DMS114 treated with DMSO at 0.1 percent for 48 hours (cell line): ENCODE data around the gene ROBO1.
"Not testable (repeated sequence)": the region's sequence is repeated elsewhere in the genome, so short reads cannot be mapped to it uniquely, and the experiment has no call there.

ENCODE experiments used
- DNase-seq: peaks from one replicate; lab custom pipeline; 2025; ENCODE audit not compliant: unreplicated experiment; lab: John Stamatoyannopoulos, UW

The ROBO1 gene

DNA sequence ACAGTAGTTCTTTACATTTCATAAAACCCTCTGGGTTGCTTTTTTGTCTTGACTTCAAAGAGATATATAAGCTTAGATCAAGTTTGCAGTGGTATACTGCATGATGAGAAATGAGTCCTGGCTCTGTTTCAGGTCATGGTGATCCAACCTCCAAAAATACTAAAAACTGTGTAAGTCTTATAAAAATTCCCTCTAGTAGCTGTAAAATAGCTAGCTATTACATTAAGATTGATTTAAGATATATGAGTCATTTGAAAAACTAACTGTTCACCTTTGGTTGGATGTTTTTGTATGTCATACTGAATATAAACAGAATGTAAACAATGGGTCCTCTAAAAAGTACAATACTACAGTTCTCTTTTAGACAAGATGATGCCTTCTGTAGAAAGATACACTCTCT is 879.2 kb downstream of the ROBO1 start:
- DNase-seq, result no peak

DNA sequence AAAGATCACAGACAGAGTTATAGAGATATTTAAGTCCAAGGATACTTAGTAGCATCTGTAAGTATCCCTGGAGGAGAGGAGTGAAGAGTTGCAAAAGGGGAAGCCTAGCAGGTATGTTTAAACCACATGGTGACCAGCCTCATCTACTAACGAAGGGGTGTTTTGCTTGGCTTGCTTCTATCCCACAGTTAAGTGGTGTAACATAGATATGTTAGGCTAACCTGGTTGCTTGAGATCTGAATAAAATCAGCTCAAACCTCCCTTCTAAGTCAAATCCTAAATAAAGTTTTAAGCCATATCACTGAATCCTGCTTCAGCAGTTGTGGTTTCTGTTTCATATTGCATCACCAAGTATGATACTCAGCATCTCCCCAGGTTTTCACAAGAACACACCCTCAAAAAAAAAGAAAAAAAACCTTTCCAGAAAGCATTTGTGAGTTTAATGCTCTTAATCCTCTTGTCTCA is 880.2 kb downstream of the ROBO1 start:
- DNase-seq, result no peak

DNA sequence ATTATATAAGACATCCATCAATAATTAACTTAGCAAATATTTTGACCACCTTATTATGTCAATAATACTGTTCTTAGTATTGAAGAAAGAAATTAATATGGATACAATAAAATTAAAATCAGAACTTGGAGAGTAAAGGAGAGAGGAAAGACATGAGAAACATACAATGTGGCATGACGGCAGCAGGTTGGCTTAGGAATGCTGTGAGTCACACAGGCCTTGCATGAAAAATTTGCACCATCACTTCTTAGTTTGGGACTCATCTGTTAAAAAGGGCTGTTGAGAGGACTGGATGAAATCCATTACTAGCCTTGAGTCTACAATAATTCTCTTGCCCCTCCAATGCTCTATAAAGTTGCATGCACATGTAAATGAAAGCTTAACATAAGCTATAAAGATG is 880.8 kb downstream of the ROBO1 start:
- DNase-seq, result no peak

- DNase-seq, result not testable (repeated sequence)
Observed at GRCh38 chr3:78884567-78884966, 883.2 kb downstream of the ROBO1 start.

DNA sequence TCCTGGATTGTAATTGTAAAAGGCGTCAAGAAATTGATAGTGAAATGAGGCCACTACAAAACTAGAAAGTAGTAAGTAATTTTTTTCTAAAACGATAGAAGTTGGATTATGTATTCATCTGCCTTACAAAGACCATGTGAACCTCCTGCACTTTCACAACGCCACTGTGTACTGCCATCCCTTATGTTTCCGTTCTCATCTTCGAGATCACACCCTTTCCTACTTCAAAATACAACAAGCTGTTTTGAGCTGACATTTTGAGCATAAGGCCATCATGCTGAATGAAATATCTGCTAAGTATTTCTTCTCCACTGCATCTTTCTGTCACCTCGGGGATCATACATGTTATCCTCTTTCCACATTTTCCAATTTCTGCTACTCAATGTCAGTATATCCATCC is 885.5 kb downstream of the ROBO1 start:
- no peak for DNase-seq

DNA sequence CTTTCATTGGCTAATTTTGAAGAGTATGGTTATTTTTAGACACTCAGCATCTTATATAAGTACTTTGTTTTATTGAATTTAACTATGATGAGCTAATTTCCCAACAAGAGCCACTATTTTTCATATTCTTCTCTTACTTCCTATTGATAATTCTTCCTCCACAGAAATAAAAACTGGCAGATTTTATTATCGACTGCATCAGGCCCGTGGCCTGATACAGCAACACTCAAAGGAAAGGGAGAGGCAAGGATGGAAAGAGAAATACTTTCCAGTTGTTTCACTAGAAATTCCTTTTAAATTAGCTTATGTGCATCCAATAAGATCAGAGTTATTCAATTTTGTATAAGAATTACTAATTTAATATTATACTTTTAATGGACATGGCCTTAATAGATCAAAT is 886.3 kb downstream of the ROBO1 start:
- no peak for DNase-seq

- DNase-seq, result no peak
Observed at GRCh38 chr3:78880603-78881461, 887.0 kb downstream of the ROBO1 start.

DNA sequence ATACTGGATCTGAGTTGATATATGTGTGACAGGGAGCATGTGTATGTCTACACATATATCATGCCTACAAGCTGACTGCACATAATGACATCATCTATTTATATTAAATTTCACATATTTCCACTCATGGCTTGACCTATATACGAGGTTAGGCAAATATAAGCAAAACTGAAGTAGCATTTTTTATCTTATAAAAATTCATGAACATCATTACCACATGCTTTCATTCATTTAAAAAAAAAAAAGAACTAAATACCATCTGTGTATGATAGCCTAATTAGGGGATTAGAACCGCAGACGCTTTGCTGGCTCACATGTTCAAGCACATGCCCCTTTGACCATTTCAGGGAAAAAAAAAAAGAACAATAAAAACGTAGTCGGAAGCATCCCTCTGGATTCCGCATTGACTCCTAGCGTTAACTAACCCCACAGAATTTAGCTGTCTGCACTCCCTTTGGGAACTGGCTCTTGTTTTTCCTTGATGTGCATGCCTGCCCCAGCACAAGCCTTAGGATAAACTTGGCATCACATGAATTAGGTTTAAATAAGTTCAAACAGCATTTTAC is 888.4 kb downstream of the ROBO1 start:
- DNase-seq, result no peak

DNA sequence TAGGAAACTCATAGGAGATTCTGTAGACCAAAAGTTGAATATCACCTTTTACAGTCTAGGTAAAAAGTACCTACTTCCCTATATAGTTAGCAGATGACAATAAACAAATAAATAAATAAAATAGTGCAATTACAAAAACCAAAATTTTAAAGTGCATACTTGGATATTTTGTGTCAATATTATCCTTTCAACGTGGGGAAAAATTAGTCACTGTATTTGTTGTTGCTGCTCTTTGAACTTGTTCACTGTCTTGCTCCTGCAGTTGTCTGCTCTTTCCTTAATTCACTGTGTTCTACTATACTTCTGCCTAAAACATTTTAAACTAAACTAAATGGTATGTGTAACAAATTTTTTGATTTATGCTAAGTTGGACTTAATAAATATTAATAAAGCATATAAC is 889.0 kb downstream of the ROBO1 start:
- no peak for DNase-seq

- DNase-seq, result no peak
Observed at GRCh38 chr3:78878011-78878410, 889.8 kb downstream of the ROBO1 start.

DNA sequence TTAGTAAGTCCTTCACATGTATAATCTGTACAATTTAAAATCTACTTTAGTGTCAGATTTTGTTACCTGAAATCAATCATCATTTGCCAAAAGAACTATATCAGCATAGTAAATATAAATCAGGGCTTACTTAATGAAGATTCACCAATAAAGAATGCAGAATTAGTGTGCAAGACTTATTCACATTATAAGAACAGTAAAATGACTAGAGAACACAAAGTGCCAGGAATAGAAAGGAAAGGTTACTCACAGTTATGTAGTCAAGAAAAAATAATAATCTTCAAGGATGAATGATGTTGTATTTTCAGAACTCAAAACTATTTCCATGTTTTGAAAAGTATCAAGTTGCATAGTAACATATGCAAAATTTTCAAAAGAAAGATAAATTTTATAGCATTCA is 891.9 kb downstream of the ROBO1 start:
- no peak for DNase-seq

GRCh38 chr3:78875436-78875835 is 892.4 kb downstream of the ROBO1 start:
- no peak for DNase-seq

DNA sequence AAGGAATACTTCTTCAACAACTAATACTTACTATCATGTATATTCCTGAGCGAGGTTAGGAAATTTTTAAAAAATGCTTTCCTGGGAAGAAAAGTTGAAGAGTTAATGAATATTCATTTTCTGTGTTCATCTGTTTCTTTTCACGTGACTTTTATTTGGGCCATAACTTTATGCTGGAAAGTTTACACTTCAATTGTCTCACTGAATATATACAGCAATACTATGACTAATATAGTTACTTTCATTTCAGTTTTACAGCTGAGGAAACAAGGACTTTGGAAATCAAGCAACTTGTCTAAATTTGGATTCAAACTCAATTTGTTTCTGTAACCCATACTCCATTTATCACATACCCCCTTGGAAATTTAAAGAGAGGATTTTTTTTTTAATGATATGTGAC is 894.2 kb downstream of the ROBO1 start:
- no peak for DNase-seq

DNA sequence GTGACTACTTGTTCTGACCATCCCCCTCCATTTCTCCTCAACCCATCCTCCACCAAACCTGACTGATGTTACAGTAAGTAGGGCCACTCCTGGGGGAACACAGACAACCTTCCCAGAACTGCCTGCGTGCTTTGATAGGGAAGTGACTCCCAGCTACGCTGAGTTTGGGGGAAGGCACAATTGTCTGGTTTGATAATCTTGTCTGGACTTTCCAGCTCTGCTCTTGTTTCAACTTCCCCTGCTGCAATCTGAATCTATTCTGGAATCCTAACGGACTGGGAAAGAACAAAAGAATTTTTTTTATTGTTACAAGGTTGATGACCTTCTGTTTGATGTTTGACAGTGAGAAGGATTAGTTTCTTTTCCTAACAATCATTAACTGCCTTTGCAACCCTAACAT is 895.6 kb downstream of the ROBO1 start:
- no peak for DNase-seq

GRCh38 chr3:78871048-78871447 is 896.8 kb downstream of the ROBO1 start:
- DNase-seq, result no peak

GRCh38 chr3:78870484-78870883 is 897.3 kb downstream of the ROBO1 start:
- no peak for DNase-seq

DNA sequence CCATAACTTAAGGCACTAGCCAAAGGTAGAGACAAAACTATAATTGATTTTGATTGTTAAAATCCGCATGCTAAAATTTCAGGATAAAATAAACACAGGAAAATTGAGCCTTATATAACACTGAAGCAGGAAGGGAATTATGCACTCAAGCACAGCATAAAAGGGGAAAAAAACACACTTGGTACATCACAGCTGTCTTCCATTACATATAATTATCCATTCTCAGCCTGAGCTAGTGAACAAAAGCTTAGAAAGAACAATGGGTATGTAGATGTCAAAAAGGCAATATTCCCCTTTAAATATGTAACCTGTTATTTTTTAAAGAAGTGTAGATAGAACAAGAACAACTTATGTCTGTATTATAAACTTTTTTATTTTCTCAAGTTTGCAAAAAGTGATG is 899.2 kb downstream of the ROBO1 start:
- no peak for DNase-seq

- no peak for DNase-seq
Observed at GRCh38 chr3:78867409-78868372, 900.1 kb downstream of the ROBO1 start.

DNA sequence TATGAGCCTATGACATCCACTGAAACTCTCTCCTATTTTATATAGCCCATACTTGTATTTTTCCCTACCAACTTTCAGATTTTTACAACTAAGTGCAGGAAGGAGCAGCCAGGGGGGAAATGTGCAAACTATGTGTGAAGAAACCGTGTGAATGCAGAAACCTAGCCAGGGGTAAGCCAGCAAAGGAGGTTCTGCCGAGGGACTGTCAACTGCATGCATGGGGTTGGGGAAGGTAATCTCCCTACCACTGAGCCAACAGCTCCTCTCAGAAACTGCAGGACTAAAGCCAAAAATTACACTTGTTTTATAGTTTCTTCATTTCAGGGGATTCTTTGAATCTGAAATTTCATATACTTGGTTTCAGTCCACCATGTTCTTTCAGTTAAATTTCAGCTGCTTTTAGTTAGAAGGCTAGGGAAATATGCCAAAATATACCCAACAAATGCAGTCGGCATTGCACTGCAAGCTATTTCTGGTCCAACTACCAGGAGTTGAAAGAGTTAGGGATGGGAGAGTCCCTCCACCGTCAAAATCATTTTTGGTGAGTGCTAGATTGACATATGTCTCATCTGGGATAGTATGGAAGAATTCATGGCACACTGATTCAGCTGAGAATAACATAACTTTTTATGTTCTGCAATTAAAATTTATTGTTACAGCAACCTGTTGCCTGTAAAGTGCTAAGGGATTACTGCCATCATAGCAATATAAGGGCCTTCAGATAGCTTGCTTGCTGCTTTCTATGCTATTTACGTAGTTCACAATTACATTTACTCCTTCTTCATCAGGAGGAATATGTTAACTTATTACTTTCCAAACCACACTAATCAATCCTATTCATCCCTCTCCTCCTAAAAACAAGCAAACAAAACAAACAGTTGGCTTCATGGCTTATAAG is 904.2 kb downstream of the ROBO1 start:
- no peak for DNase-seq

- DNase-seq, result no peak
Observed at GRCh38 chr3:78861156-78861555, 906.6 kb downstream of the ROBO1 start.

DNA sequence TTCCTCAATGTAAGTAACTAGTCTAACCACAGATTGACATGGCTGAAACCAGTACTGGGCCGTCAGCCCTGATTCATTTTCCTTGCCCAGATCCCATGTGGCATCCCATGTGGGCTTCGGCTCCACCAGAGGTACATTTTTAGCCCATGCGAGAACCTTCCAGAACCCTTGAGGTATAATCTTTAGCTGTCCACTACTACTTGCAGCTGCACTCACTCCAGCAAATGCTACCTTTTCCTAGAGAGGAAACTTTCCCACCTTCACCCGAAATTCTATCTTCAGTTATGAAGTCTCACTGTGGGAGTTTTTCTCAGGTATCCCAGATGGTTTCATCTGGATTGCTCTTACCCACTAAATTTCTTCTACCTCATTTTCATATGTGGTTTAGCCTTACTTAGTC is 907.2 kb downstream of the ROBO1 start:
- no peak for DNase-seq
